Hair follicle dermal papilla cell (primary cell): ENCODE data around the gene PAGE2. TPM values are rescaled to one million over a fixed set of nuclear protein-coding genes. Genes with fewer than 3 reads are reported as not detected.

Experiments used
- total RNA-seq: library from RNA; depleted of rRNA; stranded (reverse); fragments of >200 nt; gene quantifications from 2 replicates; pipeline ENCODE4 v1.2.3, GENCODE V29; 2012

Gene PAGE2
- not detected in 2 replicates for total RNA-seq

GRCh38 chrX:55088795-55089489 is at the start of gene PAGE2:
TSS of gene PAGE2 (plus strand) at chrX:55089018. CDS start at chrX:55090021, 1,003 bp downstream.

GRCh38 chrX:55074851-55075467 is 13.9 kb upstream of the PAGE2 start, which contains the start of gene PAGE2B:
TSS of gene PAGE2B (plus strand) at chrX:55075030. CDS start at chrX:55076042, 1,012 bp downstream.

Other genes with a start within 250 kb of the PAGE2 start
- 21.0 and 24.2 TPM in 2 replicates for gene TRO, start 168.2 kb upstream of the PAGE2 start, total RNA-seq
- 0.12 and 0.16 TPM in 2 replicates for gene PFKFB1, start 94.8 kb upstream of the PAGE2 start, total RNA-seq
- gene APEX2, start 88.7 kb upstream of the PAGE2 start, total RNA-seq: 6.3 and 7.8 TPM in 2 replicates
- gene ALAS2, start 58.0 kb upstream of the PAGE2 start, total RNA-seq: not detected in 2 replicates
- not detected in 2 replicates for gene PAGE2B, start 14.0 kb upstream of the PAGE2 start, total RNA-seq
- not detected in 2 replicates for gene PAGE5, start 131.3 kb downstream of the PAGE2 start, total RNA-seq
- gene PAGE3, start 175.9 kb downstream of the PAGE2 start, total RNA-seq: not detected in 2 replicates